ENCODE measurements around the gene LTC4S.

Gene LTC4S

DNA sequence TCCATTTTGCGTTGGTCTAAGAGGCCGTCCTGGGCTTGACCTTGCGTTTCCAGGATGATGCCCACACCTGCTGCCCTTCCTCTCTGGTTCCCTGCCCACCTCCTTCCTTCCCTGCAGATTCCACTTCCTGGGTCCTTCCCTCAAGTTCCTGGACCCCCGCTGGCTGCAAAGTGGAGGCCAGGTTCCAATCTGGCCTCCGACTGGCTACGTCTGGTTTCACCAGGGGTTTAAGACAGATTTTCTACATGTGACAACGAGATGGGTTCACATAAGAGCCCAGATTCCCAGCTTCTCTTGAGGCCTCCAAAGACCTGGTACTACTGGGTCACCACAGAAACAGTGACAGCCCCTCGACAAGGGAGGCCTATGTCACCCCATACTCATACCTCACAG lies 10.8 kb downstream of the LTC4S start:
- ChIA-PET POLR2A (interaction anchor here (1.5 kb wide), 1 partner anchor 16 kb away, joined by 4 read pairs; the partner anchor contains the start of gene SQSTM1), CTCF (no interaction called here)
- TF ChIP-seq SUZ12 (IDR thresholded peaks at IDR 0.05) = no peak
- TF ChIP-seq ARNT (IDR thresholded peaks at IDR 0.05) = no peak
- TF ChIP-seq FOXK2 (IDR thresholded peaks at IDR 0.05) = no peak
- TF ChIP-seq L3MBTL2 (conservative IDR thresholded peaks at IDR 0.05) = no peak
- no peak for TF ChIP-seq CTBP1 (IDR thresholded peaks at IDR 0.05; ENCODE audit: borderline replicate concordance)
- TF ChIP-seq SP1 (IDR thresholded peaks at IDR 0.05) = no peak
- TF ChIP-seq TARDBP (IDR thresholded peaks at IDR 0.05) = no peak
- no peak for TF ChIP-seq ELF4 (IDR thresholded peaks at IDR 0.05)
- no peak for TF ChIP-seq FOXA1 (IDR thresholded peaks at IDR 0.05)
- DNase-seq (ENCODE audit: extremely low spot score) = no peak

DNA sequence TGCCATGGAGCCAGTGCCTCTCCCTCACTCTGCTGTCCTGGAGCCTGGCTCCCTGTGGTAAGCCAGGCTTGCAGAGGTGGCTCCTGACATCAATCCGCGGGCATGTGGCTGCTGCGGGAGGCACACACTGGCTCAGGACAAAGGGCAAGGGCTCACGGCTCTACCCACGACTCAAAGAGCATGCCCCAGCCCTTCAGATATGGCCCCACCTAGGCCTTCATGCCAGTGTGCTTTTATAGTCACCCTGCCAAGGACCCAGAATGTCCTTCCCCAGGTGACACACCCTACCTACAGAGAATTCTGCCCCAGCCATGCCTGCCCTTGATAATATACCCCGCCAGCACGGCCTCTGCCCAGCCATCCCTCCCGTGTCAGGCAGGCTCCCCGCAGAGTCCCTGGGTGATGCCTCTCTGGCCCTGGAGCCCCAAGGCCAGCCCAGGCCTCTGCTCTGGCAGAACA lies 11.3 kb downstream of the LTC4S start:
- ChIA-PET POLR2A (interaction anchor here (1.6 kb wide), 1 partner anchor 15 kb away, joined by 5 read pairs; the partner anchor contains the start of gene SQSTM1), CTCF (no interaction called here)
- no peak for DNase-seq (ENCODE audit: extremely low spot score)
- TF ChIP-seq L3MBTL2 (conservative IDR thresholded peaks at IDR 0.05) = no peak
- TF ChIP-seq FOXM1 (IDR thresholded peaks at IDR 0.05; ENCODE audit: borderline replicate concordance) = no peak
- TF ChIP-seq HDGF (IDR thresholded peaks at IDR 0.05; ENCODE audit: borderline replicate concordance) = no peak
- TF ChIP-seq TARDBP (IDR thresholded peaks at IDR 0.05) = no peak
- no peak for TF ChIP-seq ARNT (IDR thresholded peaks at IDR 0.05)
- TF ChIP-seq ZNF384 (IDR thresholded peaks at IDR 0.05) = no peak

DNA sequence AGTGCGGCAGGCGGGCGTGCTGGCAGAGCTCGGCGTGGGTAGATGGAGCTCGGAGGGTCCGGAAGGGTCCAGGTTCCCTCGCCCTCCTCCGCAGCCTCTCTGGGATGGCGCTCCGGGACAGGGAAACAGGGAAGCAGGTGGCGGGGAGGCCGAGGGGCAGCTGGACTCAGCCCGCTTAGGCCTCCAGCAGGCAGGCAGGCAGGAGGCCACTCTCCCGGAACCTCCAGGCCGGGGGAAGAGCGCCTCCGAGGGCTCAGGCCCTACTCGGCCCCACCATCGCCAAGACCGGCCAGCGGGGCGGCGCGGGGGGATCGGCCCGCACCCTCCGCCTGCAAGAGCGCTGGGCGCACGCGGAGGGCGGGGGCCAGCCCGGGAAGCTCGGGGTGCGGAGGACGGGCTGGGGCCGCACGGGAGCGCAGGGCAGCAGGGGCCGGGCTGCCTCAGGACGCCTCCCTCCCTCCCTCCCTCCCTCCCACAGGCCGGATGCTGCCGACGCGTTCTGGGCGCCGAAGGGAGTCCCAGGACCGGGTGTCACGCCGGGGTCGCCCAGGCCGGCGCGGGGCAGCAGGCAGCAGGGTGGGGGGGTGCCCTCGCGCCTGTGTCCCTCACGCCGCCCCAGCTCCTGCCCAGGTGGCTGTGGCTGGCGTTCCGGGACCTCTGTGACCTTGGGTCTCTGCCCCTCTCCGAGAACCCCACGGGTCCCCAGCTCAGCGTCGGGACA lies 11.9 kb downstream of the LTC4S start:
- TF ChIP-seq TARDBP (IDR thresholded peaks at IDR 0.05) = no peak
- no peak for TF ChIP-seq CTBP1 (IDR thresholded peaks at IDR 0.05; ENCODE audit: borderline replicate concordance)
- no peak for TF ChIP-seq FOXK2 (IDR thresholded peaks at IDR 0.05)
- TF ChIP-seq FOXM1 (IDR thresholded peaks at IDR 0.05; ENCODE audit: borderline replicate concordance) = no peak
- TF ChIP-seq, protein P1, sequence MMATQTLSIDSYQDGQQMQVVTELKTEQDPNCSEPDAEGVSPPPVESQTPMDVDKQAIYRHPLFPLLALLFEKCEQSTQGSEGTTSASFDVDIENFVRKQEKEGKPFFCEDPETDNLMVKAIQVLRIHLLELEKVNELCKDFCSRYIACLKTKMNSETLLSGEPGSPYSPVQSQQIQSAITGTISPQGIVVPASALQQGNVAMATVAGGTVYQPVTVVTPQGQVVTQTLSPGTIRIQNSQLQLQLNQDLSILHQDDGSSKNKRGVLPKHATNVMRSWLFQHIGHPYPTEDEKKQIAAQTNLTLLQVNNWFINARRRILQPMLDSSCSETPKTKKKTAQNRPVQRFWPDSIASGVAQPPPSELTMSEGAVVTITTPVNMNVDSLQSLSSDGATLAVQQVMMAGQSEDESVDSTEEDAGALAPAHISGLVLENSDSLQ (IDR thresholded peaks at IDR 0.05) = no peak
- ChIA-PET CTCF (no interaction called here), POLR2A (interaction anchor here (1.2 to 1.6 kb wide), 2 partner anchors 15 to 182 kb away, joined by 3 to 5 read pairs; partner anchors contain the start of genes HNRNPH1 and SQSTM1)
- DNase-seq (ENCODE audit: extremely low spot score) = peak; percentile 49

DNA sequence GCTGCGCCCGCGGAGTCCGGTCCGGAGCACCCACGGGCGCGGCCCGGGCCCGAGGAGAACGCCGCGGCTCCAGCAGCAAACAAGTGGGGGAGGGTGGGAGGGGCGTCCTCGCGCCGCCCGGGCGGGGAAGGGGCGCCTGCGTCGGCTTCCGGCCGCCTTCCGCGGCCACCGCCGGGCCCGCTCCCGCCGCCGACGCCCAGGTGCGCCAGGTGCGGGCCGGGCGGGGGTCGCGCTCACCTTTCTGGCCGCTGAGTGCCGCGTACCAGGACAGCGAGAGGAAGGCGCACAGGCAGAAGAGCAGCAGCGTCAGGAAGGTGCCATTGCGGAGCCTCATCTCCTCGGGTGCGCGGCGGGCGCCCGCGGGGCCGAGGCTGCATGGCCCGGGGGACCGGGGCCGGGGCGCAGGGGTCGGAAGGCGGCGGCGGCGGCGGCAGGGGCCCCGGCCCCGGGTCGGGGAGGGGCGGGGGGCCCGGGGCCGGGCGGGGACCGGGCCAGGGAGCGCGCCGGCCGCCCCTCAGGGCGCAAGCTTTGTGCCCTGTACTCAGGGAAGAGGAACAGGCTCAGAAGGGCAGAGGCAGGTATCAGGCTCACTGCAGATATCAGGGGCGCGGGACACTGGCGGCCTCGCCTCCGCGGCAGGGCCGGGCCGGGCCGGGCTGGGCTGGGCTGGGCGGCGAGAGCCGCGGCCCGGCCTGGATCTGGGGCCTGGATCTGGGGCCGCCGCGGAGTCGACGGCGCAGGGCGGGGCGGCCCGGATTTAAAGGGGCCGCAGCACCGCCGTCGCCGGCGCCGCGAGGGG lies 12.7 kb downstream of the LTC4S start, which contains the start of gene MGAT4B:
TSS of gene MGAT4B (minus strand) at position 617 of the 799 bp plus-strand sequence. CDS start at position 334, 283 bp downstream.
- CTCF ChIA-PET = interaction anchor here (0.6 kb wide), 1 partner anchor 216 kb away, joined by 3 read pairs; no protein-coding TSS in a partner anchor
- POLR2A ChIA-PET = interaction anchor here (1.2 to 1.6 kb wide), 3 partner anchors 14 to 183 kb away, joined by 3 to 5 read pairs (median 3); partner anchors contain the start of genes HNRNPH1 and SQSTM1
- TF ChIP-seq NFRKB (IDR thresholded peaks at IDR 0.05) = no peak
- TF ChIP-seq FOXA1 (IDR thresholded peaks at IDR 0.05) = no peak
- peak; percentile 97 for TF ChIP-seq FOXM1 (IDR thresholded peaks at IDR 0.05; ENCODE audit: borderline replicate concordance)
- peak; percentile 54; the same call in 1 of the 2 replicates for TF ChIP-seq ARNT (IDR thresholded peaks at IDR 0.05)
- peak; percentile 84 for DNase-seq (ENCODE audit: extremely low spot score)

DNA sequence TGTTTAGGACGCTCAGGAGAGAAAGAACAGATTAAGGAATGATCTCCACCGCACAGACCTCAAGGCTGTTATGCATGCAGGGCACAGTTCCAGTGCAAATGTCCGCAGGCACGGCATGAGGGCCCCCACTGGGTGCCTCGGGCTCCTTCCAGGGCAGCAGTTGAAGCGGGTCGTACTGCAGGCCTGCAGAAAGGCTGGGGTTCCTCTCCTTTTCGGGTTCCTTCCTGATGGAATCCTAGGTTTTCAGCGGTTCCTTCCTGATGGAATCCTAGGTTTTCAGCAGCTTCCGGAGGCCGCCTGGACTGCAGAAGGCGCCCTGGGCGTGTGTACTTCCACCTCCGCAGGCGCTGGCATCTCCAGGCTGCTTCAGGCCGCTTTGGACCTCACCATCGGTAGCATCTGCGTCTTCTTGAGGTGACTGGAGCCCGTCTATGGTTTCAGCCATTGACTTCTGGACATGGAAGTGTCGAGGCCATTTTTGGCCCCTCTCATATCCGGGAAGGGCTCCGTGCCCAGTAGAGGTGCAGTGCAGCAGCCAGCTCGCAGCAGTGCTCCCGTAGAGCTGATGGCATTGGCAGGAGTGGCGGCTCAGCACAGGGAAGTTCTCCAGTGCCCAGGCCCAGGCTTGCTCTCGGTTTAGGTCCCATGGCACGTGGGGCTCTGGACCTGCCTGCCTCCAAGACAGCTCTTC lies 18.5 kb downstream of the LTC4S start:
- DNase-seq (ENCODE audit: extremely low spot score) = no peak
- ChIA-PET POLR2A (interaction anchor here (1.4 kb wide), 1 partner anchor 15 kb away, joined by 3 read pairs; no protein-coding TSS in a partner anchor), CTCF (no interaction called here)
- TF ChIP-seq LEF1 (IDR thresholded peaks at IDR 0.05; ENCODE audit: borderline replicate concordance) = no peak
- no peak for TF ChIP-seq CTBP1 (IDR thresholded peaks at IDR 0.05; ENCODE audit: borderline replicate concordance)
- TF ChIP-seq ZNF384 (IDR thresholded peaks at IDR 0.05) = no peak
- TF ChIP-seq, protein P1 (IDR thresholded peaks at IDR 0.05) = no peak
- TF ChIP-seq FOXM1 (IDR thresholded peaks at IDR 0.05; ENCODE audit: borderline replicate concordance) = no peak
- TF ChIP-seq NFRKB (IDR thresholded peaks at IDR 0.05) = no peak
- no peak for TF ChIP-seq BHLHE40 (IDR thresholded peaks at IDR 0.05; ENCODE audit: borderline replicate concordance)
- TF ChIP-seq ELF4 (IDR thresholded peaks at IDR 0.05) = no peak
- TF ChIP-seq ARNT (IDR thresholded peaks at IDR 0.05) = no peak

DNA sequence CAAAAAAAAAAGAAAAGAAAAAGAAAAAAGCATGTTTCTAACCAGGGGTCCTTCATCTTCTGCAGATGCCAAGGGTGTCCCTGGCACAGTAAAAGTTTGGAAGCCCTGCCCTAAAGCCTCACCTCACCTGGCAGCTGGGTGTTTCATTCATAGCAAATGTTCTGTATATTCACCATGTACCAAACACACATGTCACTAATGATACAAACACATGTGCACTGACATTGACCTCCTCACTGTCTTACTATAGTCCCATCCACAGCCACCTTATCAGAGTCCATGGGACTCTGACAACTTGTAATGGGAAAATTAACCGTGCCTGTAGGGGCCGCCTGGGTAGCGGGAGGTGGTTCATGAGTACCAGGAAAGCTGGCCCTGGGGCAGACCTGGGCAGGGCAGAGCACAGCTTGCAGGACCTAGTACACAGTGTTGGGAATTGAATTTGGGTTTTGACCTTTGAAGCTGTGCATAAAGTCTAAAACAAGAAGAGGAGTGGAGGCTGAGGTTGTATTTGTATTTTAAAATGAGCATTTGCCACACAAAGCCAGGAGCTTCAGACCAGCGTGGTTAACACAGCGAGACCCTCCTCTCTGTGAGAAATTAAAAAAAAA lies 19.3 kb downstream of the LTC4S start:
- CTCF ChIA-PET = interaction anchor here (0.7 kb wide), 1 partner anchor 55 kb away, joined by 3 read pairs; no protein-coding TSS in a partner anchor

More for the DNA sequence above, 19.3 kb downstream of the LTC4S start:
- DNase-seq (ENCODE audit: extremely low spot score) = no peak
- POLR2A ChIA-PET = interaction anchor here (1.2 kb wide), 1 partner anchor 11 kb away, joined by 3 read pairs; no protein-coding TSS in a partner anchor
- TF ChIP-seq, protein P1 (IDR thresholded peaks at IDR 0.05) = no peak

Data from HEK293T (cell line).